ENCODE data around the gene EIF1AD. TPM values are rescaled to one million over a fixed set of nuclear protein-coding genes. Genes with fewer than 3 reads are reported as not detected.

Gene EIF1AD
- total RNA-seq, 2 donors from 2014 or later = 17.6 to 25.0 TPM

DNA sequence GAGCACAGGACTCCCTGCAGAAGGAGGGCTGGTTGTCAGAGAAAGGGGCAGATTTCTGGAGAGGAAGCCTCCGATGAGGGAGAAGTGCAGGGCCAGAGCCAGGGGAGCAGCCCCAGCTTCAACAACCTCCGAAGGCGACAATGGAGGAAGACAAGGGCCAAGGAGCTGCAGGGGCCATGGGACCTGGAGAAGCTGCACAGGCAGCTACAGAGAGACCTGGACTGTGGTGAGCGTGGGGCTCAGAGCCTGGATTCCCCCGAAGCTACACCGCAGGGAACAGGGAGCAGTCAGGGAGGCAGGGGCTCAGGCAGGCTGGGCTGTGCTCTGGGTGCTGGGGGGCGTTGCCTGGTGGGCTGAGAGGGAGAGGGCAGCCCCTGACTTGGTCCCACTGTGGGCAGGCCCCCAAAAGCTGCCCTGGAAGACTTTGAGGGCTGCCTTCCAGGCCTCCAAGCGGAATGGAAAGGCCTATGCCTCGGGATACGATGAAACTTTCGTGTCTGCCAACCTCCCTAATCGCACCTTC, 54.3 kb downstream of the EIF1AD start:
- no peak for TF ChIP-seq CTCF (IDR thresholded peaks at IDR 0.05)
- H3K36me3 ChIP-seq = no peaks in the 10 kb centered on the region
- DNase-seq (ENCODE audit: low spot score) = no peak
- no peaks in the 10 kb centered on the region for H3K4me1 ChIP-seq
- H3K27me3 ChIP-seq = no peaks in the 10 kb centered on the region
- no peaks in the 10 kb centered on the region for H3K9me3 ChIP-seq
- H3K27ac ChIP-seq = no peak overlapping the region
- H3K4me3 ChIP-seq = no peak overlapping the region

DNA sequence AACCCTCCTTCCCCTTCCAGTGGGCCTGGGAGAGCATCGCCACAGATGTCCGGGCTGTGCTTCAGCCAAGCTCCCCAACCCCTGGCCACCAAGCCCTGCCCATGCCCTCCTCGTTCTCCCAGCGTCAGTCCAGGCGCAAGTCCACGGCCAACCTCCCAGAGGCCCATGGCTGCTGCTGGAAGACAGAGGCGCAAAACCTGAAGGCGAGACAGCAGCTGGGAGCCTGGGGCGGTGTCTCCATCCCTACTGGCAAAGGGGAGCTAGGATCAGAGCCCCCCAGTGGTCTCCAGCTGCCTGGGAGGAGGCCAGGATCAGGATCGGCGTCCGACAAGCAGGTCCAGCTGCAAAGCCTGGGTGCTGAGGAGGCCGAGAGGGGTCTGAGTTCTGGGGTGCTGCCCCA, 54.8 kb downstream of the EIF1AD start:
- TF ChIP-seq CTCF (IDR thresholded peaks at IDR 0.05) = no peak
- Histone ChIP-seq H3K9me3 (no peaks in the 10 kb centered on the region), H3K27me3 (no peaks in the 10 kb centered on the region), H3K4me3 (no peak overlapping the region), H3K36me3 (no peaks in the 10 kb centered on the region), H3K4me1 (no peaks in the 10 kb centered on the region), H3K27ac (no peak overlapping the region)
- no peak for DNase-seq (ENCODE audit: low spot score)

- Histone ChIP-seq H3K4me3 (no peak overlapping the region), H3K4me1 (no peaks in the 10 kb centered on the region), H3K27me3 (no peaks in the 10 kb centered on the region), H3K9me3 (no peaks in the 10 kb centered on the region), H3K27ac (no peak overlapping the region), H3K36me3 (no peaks in the 10 kb centered on the region)
- no peak for DNase-seq (ENCODE audit: low spot score)
- TF ChIP-seq CTCF (IDR thresholded peaks at IDR 0.05) = no peak
These were observed 55.3 kb downstream of the EIF1AD start for GRCh38 chr11:65946655-65947054.

Other genes with a start within 250 kb of the EIF1AD start
- gene AP5B1, start 221.2 kb downstream of the EIF1AD start, total RNA-seq = 10 to 100 TPM in 1 of 2 donors, 1 to 10 TPM in 1; 9.5 to 14.3 TPM
- gene OVOL1, start 215.1 kb downstream of the EIF1AD start, total RNA-seq = not detected
- gene SNX32, start 168.2 kb downstream of the EIF1AD start, total RNA-seq = under 1 TPM; 0.20 to 0.37 TPM
- gene CFL1, start 144.0 kb downstream of the EIF1AD start, total RNA-seq = 100 to 1,000 TPM; 365 to 493 TPM
- 10 to 100 TPM; 23.4 to 26.3 TPM for gene MUS81, start 141.7 kb downstream of the EIF1AD start, total RNA-seq
- gene EFEMP2, start 129.4 kb downstream of the EIF1AD start, total RNA-seq = 100 to 1,000 TPM; 117 to 156 TPM
- gene CTSW, start 122.3 kb downstream of the EIF1AD start, total RNA-seq = 1 to 10 TPM in 1 of 2 donors, under 1 TPM in 1; 0.39 to 1.1 TPM
- 10 to 100 TPM; 50.9 to 82.8 TPM for gene FIBP, start 113.7 kb downstream of the EIF1AD start, total RNA-seq
- gene CCDC85B, start 111.5 kb downstream of the EIF1AD start, total RNA-seq = 100 to 1,000 TPM; 115 to 172 TPM
- gene FOSL1, start 101.8 kb downstream of the EIF1AD start, total RNA-seq = 1 to 10 TPM; 4.9 to 6.8 TPM
- gene C11orf68, start 83.1 kb downstream of the EIF1AD start, total RNA-seq = 10 to 100 TPM; 13.9 to 23.5 TPM
- 10 to 100 TPM; 72.1 to 83.1 TPM for gene DRAP1, start 82.7 kb downstream of the EIF1AD start, total RNA-seq
- gene TSGA10IP, start 56.7 kb downstream of the EIF1AD start, total RNA-seq = not detected
- 10 to 100 TPM; 20.7 to 42.5 TPM for gene SART1, start 40.4 kb downstream of the EIF1AD start, total RNA-seq
- gene BANF1, start 346 bp upstream of the EIF1AD start, total RNA-seq = 10 to 100 TPM; 66.6 to 85.5 TPM
- 1 to 10 TPM; 2.6 to 6.3 TPM for gene CST6, start 9.9 kb upstream of the EIF1AD start, total RNA-seq
- not detected for gene CATSPER1, start 24.3 kb upstream of the EIF1AD start, total RNA-seq
- gene GAL3ST3, start 47.0 kb upstream of the EIF1AD start, total RNA-seq = 10 to 100 TPM; 22.7 to 29.0 TPM
- gene SF3B2, start 50.2 kb upstream of the EIF1AD start, total RNA-seq = 100 to 1,000 TPM in 1 of 2 donors, 10 to 100 TPM in 1; 62.5 to 111 TPM
- gene PACS1, start 68.1 kb upstream of the EIF1AD start, total RNA-seq = 10 to 100 TPM; 47.7 to 88.9 TPM